NCI-H460 (cell line): Measurements from ENCODE around the gene MLN. TPM values are rescaled to one million over a fixed set of nuclear protein-coding genes. Genes with fewer than 3 reads are reported as not detected.
A peak's percentile ranks its signal among the peaks of the same experiment; 100 is the strongest.

Source experiments
- DNase-seq: peaks from one replicate; pipeline ENCODE4 v3.0.0-alpha.2; 2016; ENCODE audit warnings: low read depth; ENCODE audit errors: extremely low read depth
- total RNA-seq: library from RNA; depleted of rRNA; stranded (reverse); fragments of >200 nt; shearing (Covaris generic); gene quantifications from 2 replicates; pipeline ENCODE4 v1.2.3, GENCODE V29; 2014

MLN gene
- total RNA-seq, 1 experiment from 2014 or later = not detected

DNA sequence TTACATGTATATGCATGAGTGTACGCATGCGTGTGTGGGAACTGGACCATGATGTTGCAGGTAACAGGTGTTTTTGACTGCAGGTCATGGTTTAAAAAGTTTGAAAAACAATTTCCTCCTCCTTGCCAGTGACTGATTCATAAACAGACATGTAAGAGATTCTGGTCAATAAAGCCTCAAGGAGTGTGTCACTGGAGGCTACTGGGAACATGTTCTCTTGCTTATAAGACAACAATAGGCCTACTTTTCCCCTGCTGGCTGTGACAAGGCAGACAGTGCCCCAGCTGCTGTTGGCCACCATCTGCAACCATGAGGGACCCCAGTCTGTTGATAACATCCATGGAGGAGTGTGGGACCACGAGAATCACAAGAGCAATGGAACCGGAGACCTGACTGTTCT is 27.6 kb downstream of the MLN start:
- DNase-seq = no peak

DNA sequence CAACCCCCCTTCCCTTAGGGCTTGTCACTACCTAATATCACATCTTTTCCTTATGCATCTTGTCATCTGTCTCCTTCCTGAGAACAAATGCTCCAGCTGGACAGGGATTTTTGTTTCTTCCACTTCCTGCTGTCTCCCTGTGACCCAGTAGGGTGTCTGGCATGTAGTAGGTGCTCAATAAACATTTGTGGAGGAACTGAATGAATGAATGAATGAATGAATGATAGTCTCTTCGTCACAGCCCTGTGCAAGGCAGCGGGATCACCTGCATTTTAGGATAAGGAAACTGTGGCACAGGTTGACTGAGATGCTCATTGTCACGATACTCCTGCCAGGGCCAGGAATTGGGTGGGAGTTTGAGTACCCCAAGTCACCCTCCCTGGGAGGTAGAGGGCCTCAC is 29.0 kb downstream of the MLN start:
- DNase-seq = no peak

DNA sequence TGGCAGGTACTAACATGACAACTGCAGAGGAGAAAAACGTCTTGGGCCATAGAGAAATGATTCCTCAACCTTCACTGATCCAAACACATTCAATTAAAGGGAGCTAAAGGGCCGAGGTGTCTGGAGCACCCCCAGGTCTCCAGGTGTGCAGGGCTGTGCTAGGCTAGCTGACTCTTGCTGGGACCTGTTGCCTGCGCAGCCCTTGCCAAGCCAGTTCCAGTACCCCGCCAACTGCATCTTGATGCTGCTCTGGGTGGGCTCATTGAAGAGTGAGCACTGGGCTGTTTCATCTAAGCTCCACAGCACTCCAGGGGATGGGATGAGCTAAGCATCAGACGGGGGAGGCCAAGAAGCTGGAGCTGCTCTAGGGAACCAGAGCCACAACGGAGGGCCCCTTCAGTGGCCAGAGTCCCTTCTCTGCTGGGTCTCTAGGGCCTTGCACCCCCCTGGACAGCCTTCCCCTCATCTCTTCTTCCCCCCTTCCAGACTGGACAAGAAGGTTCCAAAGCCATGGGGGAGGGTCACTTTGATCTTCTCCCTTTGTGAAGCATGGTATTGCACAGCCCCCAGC is 30.8 kb downstream of the MLN start:
- no peak for DNase-seq

DNA sequence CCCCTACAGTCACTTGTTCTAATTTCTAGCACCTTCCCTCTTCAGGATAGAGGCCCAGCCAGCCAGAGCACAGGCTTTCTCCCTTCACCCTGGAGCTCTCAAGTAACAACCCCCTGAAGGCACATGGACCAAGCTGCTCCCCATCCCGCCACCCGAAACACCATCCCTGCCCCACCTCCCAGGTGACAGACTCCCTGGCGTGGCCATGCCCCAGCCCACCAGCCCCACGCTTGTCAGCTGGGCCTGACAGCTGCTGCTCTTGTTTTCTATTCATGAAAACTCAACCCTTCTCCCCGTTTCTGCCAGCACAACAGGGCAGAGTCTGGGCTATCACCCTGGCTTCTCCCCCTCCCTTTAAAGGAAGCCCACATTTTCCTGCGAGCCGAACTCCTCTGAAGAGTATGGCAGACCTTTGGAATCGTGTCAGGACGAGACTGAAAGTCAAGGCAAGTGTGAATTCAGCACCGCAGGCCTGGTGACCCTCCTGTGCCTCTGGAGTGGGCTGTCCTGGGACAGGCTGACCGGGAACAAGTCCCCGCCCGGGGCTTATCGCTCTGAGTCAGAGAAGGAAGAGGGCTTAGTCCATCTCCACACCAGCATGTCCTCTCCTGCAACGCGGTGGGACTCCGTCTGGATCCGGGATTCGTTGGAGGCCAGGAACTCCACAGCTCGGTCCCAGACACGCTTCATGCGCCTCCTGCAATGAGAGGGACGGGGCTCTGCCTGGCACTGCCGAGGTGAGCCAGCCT is 31.5 kb downstream of the MLN start:
- DNase-seq = no peak

DNA sequence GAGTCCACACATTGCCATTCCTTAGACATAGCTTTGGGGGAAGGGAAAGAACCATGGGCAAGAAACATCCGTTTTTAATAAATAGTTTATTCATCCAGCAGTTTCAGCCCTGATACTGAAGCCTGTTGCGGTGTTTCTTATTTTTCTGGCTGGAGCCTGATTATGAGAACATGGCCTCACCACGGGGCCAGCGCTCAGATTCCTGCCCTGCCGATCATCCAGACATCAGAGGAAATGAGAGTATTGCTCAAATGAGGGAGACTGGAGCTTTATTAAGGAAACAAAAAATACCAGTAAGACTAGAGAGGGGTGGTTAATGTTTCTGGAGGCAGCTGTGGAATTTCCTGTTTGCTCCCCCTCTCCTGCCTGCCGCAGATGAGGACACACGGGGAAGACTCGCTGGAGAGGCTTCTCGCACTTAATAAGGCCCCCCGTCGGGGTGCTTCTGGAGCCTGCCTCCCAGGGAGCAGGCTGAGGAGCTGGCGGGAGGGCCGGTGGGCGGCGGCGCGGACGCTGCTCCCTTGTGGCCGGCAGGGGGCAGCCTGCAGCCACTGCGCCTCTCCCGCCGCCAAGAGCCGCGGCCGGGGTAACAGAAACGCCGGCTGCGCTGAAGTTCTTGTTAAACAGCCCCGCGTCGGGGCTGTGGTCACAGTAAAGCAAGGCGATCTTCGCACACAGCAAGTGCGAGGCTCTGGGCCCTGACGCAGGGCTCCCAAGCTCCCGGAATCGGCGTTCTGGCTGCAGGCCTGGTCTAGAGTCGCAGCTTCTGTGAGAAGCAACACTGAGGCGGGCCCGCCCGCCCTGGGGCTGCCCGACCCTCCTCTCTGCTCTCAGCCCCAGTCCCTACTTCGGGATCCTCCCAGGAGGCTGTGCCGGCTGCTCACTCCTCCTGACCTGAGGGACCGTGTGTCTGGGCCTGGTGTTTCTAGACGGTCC is 32.4 kb downstream of the MLN start:
- peak; percentile 33 for DNase-seq

DNA sequence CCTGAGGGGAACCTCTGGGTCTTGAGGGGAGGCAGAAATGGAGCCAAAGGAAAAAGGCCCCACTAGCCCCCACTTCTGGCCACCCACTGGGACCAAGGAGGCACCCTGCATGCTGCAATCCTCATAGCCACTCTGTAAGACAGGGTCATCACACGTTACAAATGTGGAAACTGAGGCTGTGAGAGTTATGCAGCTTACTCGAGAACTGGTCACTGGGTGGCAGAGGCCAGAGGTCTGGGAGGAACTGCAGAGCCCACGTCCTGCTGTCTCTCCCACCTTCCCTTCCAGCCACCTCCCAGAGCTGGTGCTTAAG is 33.0 kb downstream of the MLN start:
- no peak for DNase-seq

DNA sequence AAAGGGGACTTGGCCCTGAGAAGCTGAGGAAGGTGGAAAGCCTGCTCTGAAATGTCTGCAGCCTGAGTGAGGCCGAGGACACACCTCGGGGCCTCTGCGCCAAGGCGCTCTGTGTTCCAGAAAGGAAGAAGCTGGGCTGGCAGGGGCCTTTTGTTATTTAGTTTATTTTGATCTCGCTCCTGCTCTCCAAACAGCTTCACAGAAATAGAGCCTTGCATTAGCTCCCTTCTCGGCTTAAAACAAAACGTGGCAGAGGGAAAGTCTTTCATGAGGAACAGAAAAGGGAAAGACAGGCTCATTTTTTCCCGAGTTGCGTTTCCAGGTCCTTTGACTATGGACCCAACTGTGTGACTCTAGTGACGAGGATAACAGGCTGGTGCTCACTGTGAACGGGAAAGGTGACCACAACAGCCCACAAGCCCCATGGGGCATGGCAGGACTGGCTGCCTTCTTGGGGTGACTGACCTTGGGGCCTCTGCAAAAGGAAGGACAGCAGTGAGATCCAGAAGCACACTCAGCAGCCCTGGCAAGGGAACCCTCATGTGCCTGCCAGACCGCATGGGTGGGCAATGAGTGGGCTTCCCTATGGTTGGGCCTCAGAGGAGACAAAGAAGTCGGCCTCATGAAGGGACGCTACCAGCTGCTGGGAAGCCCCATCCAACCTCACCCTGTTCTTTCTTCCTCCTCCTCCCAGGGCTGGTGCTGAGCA is 33.5 kb downstream of the MLN start:
- DNase-seq = no peak

DNA sequence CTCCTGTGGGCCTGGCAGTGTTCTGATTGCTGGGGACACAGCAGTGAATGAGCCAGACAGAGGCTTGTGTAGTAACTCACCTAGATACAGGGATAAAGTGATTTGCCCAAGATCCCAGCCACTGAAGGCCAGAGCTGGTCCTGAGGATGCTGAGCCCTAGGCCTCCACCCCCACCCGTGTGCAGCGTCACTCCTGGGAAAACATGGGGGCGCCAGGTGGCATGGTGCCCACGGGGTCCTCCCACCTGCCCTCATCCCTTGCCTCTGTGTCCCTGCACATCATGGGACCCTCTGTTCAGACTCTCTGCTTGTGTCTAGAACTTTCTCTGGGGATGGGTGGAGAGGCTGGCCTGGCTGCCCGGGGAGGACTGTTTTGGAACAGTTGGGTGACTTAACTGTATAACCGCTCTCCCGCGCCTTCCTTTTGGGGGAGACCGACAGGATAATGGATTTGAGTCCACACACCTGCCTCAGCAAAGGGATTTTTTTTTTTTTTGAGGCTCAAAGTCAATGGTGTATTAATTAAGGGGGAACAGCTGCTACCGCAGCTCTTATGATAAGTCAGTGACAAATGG is 34.5 kb downstream of the MLN start:
- DNase-seq = no peak

DNA sequence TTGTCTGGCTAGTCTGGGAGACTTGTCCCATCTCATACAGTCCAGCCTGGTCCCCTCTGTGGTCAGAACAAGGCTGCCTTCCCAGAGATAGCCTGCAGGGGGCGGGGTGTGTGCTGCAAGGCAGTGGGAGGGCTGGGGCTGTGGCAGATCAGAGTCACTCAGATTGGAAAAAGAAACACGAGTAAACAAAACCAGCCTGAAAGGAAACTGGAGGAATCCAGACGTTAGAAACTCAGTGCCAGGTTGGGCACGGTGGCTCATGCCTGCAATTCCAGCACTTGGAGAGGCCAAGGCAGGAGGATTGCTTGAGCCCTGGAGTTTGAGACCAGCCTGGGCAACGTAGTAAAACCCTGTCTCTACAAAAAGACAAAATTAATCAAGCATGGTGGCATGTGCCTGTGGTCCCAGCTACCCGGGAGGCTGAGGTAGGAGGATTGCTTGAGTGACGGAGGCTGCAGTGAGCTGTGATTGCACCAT is 35.1 kb downstream of the MLN start:
- DNase-seq = peak; percentile 44

DNA sequence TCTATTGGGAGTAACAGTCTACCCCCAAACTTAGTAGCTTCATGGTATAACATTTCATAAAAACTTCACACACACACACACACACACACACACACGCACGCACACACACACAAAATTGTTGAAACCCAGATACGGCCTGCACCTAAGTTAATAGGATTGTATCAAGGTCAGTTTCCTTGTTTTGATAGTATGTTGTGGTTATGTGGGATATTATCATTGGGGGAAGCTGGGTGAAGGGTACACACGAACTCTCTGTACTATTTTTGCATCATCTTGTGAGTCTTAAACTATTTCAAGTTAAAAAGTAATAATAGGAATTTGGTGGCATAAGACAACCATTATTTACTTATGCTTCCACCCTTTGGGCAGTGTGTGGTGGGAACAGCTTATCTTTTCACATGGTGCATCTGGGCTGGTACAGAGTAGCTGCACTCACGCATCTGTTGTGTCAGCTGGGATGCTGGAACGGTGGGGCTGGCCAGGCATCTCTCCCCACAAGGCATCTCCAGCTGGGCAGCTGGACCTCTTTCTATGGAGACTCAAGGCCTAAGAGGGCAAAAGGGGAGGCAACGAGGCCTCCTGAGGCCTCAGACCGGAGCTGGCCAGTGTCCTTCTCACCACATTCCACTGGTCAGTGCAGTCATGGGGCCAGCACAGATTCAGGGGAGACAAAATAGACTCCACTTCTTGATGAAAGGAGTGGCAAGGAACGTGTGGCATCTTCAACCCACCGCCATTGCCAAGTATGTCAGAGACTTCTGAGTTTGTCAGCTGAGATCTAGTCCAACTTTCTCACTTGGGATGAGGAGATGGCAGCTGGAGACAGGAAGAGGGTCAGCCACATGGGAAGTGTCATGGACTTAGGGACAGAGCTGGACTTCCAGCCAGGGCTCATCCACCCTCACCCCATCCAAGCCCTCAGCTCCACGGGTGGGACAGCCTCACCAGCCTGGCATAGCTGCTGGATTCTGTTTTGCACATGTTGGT is 36.6 kb downstream of the MLN start:
- no peak for DNase-seq

DNA sequence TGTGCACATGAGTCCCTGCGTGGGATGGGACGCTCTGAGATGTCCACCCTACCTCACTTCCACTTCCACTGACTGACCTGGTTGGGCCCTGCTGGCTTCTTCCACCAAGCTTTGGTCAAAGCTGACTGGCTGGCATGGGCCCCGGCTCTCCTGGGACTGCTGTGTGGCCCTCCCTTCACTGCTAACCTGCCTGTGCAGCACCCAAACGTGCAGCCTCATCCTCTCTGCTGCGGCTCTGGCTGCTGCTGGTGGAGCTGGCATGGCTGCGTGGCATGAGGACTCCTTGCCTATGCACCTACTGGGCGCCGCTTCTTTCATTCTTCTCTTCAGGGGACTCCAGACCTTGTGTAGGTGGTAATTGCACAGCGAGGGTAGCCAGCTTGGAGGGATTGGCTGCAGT is 38.4 kb downstream of the MLN start:
- no peak for DNase-seq

DNA sequence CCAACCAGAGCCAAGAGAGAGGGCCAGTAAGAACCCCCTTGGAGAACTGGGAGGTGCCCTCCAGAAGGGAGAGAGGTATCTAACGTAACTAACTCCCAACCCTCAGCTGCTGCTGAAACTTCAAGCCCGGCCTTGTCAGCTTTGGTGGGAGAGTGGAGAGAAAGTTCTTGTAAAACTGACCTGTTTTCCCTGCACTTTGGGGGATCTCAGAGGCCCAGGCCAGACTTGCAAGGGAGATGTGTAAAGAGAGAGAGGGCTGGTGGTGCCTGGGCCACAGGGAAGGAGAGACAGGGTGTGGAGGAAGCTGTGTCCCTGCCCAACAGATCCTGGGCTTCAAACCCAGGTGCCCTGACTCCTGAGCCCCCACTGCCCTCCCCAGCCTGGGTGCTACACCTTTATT is 39.8 kb downstream of the MLN start:
- no peak for DNase-seq

DNA sequence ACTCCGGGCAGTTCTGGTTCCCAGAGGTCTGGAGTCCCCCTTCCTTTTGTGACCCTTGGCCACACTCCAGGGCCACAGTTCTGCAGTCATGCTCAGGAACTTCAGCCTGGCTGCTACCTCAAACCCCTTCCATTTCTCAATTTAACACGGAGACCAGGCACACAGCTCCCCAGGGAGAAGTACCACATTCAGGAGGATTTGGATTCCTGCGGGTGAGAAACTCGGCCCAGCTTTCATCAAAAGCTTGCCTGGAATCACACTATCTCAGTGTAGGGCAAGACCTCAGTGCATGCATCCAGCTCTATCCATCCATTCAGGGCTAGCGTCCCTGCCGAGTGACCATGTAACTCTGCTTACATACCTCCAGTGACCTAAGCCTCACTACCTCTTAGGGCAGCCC is 40.3 kb downstream of the MLN start:
- DNase-seq = no peak

DNA sequence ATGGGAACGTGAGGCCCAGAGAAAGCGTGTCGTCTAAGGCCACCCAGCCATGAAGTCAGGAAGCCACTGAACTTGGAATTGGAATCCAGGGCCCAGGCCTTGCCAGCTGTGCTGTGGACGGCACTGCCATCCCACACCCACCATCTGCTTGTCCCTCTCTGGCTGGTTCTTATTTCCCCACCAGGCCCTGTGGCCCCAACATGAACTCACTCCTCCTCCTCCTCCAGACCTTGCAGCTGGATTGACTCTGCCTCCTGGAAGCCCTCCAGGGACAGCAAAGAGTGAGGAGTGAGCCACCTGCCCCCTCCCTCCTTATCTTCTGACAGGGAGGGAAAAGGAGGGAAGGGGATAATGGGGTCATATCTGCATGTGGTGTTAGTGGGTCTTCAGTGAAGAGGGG is 41.1 kb downstream of the MLN start:
- no peak for DNase-seq

DNA sequence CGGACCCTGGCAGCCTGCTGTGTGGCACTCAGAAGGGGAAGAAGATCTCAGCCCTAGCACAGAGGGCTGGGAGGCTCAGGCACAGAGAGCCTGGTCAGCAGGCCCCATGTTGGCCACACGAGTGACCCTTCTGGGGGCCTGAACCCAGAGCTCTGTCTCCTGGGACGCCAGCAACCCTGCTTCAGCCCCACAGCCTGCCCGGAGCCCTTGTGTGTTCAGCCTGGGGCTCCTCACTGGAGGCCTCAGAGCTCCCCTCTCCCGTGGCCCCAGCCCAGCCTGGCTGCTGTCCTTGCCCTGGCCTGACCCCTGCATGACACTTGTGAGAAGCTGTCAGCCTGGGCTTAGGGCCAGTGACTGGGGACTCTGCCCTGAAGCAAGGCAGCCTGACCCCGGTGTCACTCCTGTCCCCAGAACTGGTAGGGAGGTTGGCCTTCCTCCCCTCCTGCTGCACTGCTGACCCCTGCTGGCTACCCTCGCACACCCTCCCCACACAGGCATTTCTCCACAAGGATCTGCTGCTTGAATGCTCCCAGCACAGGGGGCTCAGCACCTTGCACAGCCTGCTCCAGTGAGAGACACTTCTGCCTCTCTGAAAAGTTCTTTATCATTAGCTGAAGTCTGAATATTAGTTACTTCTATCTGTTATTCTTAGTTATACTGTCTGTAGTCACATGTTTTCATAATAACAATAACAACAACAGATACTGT is 41.7 kb downstream of the MLN start:
- DNase-seq = peak; percentile 26

DNA sequence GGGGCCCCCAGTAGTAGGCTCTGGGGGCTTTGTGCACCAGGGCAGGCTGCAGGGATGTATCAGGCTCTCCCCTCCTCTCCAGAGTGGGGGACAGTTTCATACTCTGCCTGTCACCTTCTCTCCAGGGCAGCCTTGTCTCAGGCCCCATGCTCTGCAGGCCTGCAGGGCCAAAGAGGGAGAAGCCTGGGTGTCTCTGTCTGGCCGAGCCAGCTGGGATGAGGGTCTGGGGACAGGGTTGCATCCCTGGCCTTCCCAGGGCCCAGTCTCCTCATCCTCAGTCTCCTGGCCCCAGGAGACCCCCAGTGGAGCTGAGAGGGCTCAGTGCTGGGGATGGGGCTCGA is 42.3 kb downstream of the MLN start:
- DNase-seq = no peak

DNA sequence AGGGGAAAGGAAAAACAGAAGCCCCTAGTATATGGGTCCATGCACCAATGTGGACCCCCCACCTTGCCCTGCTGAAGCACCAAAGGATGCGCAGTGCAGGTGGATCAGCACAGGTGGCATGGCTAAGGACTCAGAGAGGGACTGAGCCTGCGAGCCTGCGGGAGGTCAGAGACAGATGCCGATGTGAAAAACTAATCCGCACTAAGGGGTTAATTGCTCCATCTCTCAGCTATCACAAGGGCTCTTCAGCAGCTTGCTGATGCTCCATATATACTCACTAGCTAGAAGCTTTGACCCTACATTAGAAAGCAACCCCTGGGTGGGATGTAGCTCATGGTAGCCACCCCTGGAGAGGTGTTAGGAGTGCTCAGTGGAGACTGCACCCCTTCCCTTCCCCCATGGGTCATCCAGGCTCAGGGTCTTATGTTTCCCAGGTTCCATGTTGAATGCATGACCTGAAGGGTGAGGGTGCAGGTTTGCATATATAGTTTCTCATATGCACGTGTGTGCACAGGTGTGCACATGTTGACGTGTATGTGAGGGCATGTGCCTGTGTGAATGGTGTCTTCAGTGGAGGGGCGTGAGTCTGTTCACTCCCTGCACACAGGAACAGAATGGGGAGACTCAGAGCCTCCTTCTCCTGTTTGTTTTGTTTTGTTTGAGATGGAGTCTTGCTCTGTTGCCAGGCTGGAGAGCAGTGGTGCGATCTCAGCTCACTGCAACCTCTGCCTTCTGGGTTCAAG is 43.7 kb downstream of the MLN start:
- DNase-seq = no peak

DNA sequence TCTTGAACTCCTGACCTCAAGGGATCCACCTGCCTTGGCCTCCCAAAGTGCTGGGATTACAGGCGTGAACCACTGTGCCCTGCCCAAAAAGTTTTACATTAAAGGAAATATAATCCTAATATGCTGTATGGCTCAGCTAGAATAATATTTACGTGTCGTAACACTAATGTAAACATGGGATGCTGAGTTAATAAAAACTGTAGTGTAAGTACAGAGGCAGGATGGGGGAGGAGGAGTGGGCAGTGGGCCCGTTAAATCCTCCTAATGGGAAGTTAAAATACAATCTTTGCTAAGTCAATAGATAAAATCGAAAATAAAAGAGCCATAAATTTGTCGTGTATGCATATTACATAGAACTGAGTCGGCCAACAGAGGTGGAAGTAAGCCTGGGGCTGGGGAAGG is 45.0 kb downstream of the MLN start:
- no peak for DNase-seq
